HepG2 (cell line): ENCODE data around the gene CSNK2B. TPM values are rescaled to one million over a fixed set of nuclear protein-coding genes. Genes with fewer than 3 reads are reported as not detected.

ENCODE experiments used
- ATF1 ChIP-seq: IDR thresholded peaks from 2 replicates; pipeline ENCODE4 v1.6.1; 2016; ENCODE audit warnings: mild to moderate bottlenecking, control low read depth
- ETV6 ChIP-seq: sonication (generic); formaldehyde crosslinking; conservative IDR thresholded peaks from 2 replicates; pipeline ENCODE4 v1.4.0; 2020; ENCODE audit warnings: missing genetic modification reagents
- GFI1 ChIP-seq: sonication (generic); formaldehyde crosslinking; IDR thresholded peaks from 2 replicates; pipeline ENCODE4 v1.5.0; 2020; ENCODE audit warnings: missing genetic modification reagents, mild to moderate bottlenecking, borderline replicate concordance
- HES4 ChIP-seq: sonication (generic); formaldehyde crosslinking; IDR thresholded peaks from 2 replicates; pipeline ENCODE4 v1.9.0; 2021; ENCODE audit warnings: mild to moderate bottlenecking, missing genetic modification reagents, borderline replicate concordance
- HNRNPH1 ChIP-seq: fragments of 200-400 bp; formaldehyde crosslinking; optimal IDR thresholded peaks from 2 replicates; pipeline ENCODE3; 2017; ENCODE audit warnings: mild to moderate bottlenecking, low read depth, low read length
- MEIS1 ChIP-seq: sonication (generic); formaldehyde crosslinking; IDR thresholded peaks from 2 replicates; pipeline ENCODE4 v1.9.0; 2021; ENCODE audit warnings: mild to moderate bottlenecking, missing genetic modification reagents, moderate library complexity, borderline replicate concordance
- NR2F1 ChIP-seq, 2 experiments: fragments of 450-650 bp in 1 of 2; formaldehyde crosslinking in 1 of 2; IDR thresholded peaks; 2 replicates each; pipeline versions ENCODE4 v1.5.0 to v1.6.1; 2016 to 2020; ENCODE audit warnings: mild to moderate bottlenecking in 1 of 2, missing compliant biosample characterization in 1 of 2, missing genetic modification reagents in 1 of 2, moderate library complexity in 1 of 2
- PAX8 ChIP-seq: sonication (generic); formaldehyde crosslinking; IDR thresholded peaks from 2 replicates; pipeline ENCODE4 v1.8.0; 2022; ENCODE audit warnings: mild to moderate bottlenecking, missing genetic modification reagents, borderline replicate concordance
- POLR2AphosphoS5 ChIP-seq: IDR thresholded peaks from 2 replicates; pipeline ENCODE4 v1.6.1; 2012; ENCODE audit warnings: low read depth, low read length
- RXRB ChIP-seq: IDR thresholded peaks from 2 replicates; pipeline ENCODE4 v1.6.1; 2016; ENCODE audit warnings: borderline replicate concordance, missing genetic modification reagents, missing compliant biosample characterization
- ZBTB33 ChIP-seq: sonication (generic); formaldehyde crosslinking; IDR thresholded peaks from 2 replicates; pipeline ENCODE4 v1.4.0; 2020; ENCODE audit warnings: missing genetic modification reagents
- ZBTB34 ChIP-seq: sonication (generic); formaldehyde crosslinking; IDR thresholded peaks from 2 replicates; pipeline ENCODE4 v1.8.0; 2022; ENCODE audit warnings: mild to moderate bottlenecking, missing genetic modification reagents
- ZFP90 ChIP-seq: sonication (generic); formaldehyde crosslinking; IDR thresholded peaks from 2 replicates; pipeline ENCODE4 v1.8.0; 2022; ENCODE audit warnings: missing genetic modification reagents, mild to moderate bottlenecking, inconsistent platforms, borderline replicate concordance
- ZNF225 ChIP-seq: sonication (generic); formaldehyde crosslinking; IDR thresholded peaks from 2 replicates; pipeline ENCODE4 v1.4.0; 2020; ENCODE audit warnings: mild to moderate bottlenecking, missing genetic modification reagents
- ZNF629 ChIP-seq: sonication (generic); formaldehyde crosslinking; conservative IDR thresholded peaks from 2 replicates; pipeline ENCODE4 v1.5.0; 2020; ENCODE audit warnings: missing genetic modification reagents
- ZNF782 ChIP-seq: sonication (generic); formaldehyde crosslinking; IDR thresholded peaks from 2 replicates; pipeline ENCODE4 v1.4.0; 2020; ENCODE audit warnings: missing genetic modification reagents, mild to moderate bottlenecking, borderline replicate concordance
- polyA plus RNA-seq, 8 experiments: library from polyadenylated mRNA; depleted of rRNA in 3 of 8; stranded (reverse) in 7 of 8; unstranded in 1 of 8; fragments of >200 nt; fragmentation: Illumina TruSeq in 4 of 8; extraction: Trizol in 4 of 8; gene quantifications; 2 replicates each; pipeline versions ENCODE4 v1.2.1 to v1.2.3, GENCODE V29; 2011 to 2016; ENCODE audit warnings: low read depth in 4 of 8, missing spikeins in 1 of 8, mixed read lengths in 1 of 8; ENCODE audit not compliant: insufficient read depth in 1 of 8
- total RNA-seq, 5 experiments: library from RNA; depleted of rRNA; stranded (reverse); fragments of >200 nt; fragmentation: Illumina TruSeq; extraction: Trizol; gene quantifications; 2 replicates each; pipeline ENCODE4 v1.2.3, GENCODE V29; 2016; ENCODE audit warnings: low read depth in 1 of 5
- TF ChIP-seq, protein P1 (sequence below): IDR thresholded peaks from 2 replicates; pipeline ENCODE4 v1.6.1; 2016; ENCODE audit warnings: missing compliant biosample characterization, missing genetic modification reagents, borderline replicate concordance
- TF ChIP-seq, protein P2 (sequence below): sonication (generic); formaldehyde crosslinking; IDR thresholded peaks from 2 replicates; pipeline ENCODE4 v1.4.0; 2020; ENCODE audit warnings: missing genetic modification reagents, borderline replicate concordance

The CSNK2B gene
- total and polyA plus RNA-seq, 2 of the 13 experiments (the other 11 are each of a cell fraction or from before 2014, with no cell fraction given), result 111 to 296 TPM

DNA sequence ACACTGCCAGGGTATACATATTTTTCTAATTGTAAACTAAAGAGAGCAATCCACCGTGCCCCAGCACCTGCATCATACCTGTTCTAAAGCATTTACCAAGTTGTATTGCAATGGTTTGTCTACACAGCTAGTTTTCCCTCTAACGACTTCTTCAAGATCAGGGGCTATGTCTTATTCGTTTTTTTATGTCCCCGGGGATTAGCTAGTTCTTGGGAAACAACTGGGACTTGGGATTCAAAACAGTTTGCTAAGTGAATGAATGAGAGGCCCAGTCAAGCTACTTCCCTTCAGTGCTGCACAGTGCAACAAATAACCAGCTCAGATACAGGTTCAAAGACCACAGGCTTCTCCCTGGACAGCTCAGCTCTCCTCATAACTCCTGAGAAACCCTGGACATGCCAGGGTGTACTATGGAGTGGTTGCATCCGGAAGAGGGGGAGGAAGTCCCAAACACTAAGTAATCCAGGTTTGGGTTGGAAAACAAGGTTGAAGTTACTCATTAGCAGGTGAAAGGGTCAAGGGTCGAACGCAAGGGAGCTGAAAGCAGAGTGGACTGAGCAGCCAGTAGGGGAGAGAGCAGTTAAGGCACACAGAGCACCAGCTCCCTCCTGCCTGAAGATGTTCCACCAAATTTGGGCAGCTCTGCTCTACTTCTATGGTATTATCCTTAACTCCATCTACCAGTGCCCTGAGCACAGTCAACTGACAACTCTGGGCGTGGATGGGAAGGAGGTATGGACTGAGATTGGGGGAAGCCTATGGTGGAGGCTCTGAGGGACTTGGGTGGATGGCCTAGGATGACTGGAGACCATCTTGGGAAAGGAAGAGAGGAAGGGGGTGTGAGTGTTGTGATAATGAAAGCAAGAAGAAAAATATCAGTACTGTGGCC, 10.3 kb upstream of the CSNK2B start, which contains the start of gene APOM (continued):
- TF ChIP-seq HNRNPH1 (peak; percentile 80), GFI1 (CRISPR knock-in tag) (peak; percentile 79), ZNF225 (CRISPR knock-in tag) (peak; percentile 17; the same call in 1 of the 2 replicates), MEIS1 (CRISPR knock-in tag) (peak; percentile 80; the same call in 1 of the 2 replicates), ETV6 (CRISPR knock-in tag) (0 out of 2 replicates have a peak, but pooled peaks have one; percentile 42), RXRB (peak; percentile 96), ATF1 (CRISPR knock-in tag) (peak; percentile 67; the same call in 1 of the 2 replicates), ZBTB34 (peak; percentile 95), PAX8 (CRISPR knock-in tag) (peak; percentile 96), POLR2AphosphoS5 (peak; percentile 100), ZNF629 (CRISPR knock-in tag) (peak; percentile 77), ZFP90 (peak; percentile 68; the same call in 1 of the 2 replicates), ZNF782 (peak; percentile 76; the same call in 1 of the 2 replicates), NR2F1 (CRISPR knock-in tag; IDR thresholded peaks at IDR 0.05) (peak; percentile 96 to 97), ZBTB33 (CRISPR knock-in tag) (peak; percentile 79; the same call in 1 of the 2 replicates), HES4 (CRISPR knock-in tag) (no peak)
- TF ChIP-seq, protein P1, sequence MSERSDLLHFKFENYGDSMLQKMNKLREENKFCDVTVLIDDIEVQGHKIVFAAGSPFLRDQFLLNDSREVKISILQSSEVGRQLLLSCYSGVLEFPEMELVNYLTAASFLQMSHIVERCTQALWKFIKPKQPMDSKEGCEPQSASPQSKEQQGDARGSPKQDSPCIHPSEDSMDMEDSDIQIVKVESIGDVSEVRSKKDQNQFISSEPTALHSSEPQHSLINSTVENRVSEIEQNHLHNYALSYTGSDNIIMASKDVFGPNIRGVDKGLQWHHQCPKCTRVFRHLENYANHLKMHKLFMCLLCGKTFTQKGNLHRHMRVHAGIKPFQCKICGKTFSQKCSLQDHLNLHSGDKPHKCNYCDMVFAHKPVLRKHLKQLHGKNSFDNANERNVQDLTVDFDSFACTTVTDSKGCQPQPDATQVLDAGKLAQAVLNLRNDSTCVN (CRISPR knock-in tag), result peak; percentile 92
- TF ChIP-seq, protein P2, sequence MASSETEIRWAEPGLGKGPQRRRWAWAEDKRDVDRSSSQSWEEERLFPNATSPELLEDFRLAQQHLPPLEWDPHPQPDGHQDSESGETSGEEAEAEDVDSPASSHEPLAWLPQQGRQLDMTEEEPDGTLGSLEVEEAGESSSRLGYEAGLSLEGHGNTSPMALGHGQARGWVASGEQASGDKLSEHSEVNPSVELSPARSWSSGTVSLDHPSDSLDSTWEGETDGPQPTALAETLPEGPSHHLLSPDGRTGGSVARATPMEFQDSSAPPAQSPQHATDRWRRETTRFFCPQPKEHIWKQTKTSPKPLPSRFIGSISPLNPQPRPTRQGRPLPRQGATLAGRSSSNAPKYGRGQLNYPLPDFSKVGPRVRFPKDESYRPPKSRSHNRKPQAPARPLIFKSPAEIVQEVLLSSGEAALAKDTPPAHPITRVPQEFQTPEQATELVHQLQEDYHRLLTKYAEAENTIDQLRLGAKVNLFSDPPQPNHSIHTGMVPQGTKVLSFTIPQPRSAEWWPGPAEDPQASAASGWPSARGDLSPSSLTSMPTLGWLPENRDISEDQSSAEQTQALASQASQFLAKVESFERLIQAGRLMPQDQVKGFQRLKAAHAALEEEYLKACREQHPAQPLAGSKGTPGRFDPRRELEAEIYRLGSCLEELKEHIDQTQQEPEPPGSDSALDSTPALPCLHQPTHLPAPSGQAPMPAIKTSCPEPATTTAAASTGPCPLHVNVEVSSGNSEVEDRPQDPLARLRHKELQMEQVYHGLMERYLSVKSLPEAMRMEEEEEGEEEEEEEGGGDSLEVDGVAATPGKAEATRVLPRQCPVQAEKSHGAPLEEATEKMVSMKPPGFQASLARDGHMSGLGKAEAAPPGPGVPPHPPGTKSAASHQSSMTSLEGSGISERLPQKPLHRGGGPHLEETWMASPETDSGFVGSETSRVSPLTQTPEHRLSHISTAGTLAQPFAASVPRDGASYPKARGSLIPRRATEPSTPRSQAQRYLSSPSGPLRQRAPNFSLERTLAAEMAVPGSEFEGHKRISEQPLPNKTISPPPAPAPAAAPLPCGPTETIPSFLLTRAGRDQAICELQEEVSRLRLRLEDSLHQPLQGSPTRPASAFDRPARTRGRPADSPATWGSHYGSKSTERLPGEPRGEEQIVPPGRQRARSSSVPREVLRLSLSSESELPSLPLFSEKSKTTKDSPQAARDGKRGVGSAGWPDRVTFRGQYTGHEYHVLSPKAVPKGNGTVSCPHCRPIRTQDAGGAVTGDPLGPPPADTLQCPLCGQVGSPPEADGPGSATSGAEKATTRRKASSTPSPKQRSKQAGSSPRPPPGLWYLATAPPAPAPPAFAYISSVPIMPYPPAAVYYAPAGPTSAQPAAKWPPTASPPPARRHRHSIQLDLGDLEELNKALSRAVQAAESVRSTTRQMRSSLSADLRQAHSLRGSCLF (CRISPR knock-in tag), result 0 out of 2 replicates have a peak, but pooled peaks have one; percentile 74
